Epithelial cell of esophagus (primary cell): ENCODE data around the gene EPN3.

Experiments
- DNase-seq: peaks from one replicate; pipeline ENCODE4 v3.0.0; 2010; ENCODE audit warnings: low read depth
- H3K4me3 ChIP-seq: 2 replicates; pipeline ENCODE4 v1.5.1; 2011; ENCODE audit warnings: mild to moderate bottlenecking, low read length, control low read depth
- TF ChIP-seq, protein P1 (sequence below): IDR thresholded peaks from 2 replicates; pipeline ENCODE4 v1.5.1; 2011; ENCODE audit warnings: low read depth, mild to moderate bottlenecking, low read length, control low read depth, inconsistent platforms; ENCODE audit not compliant: insufficient read depth; ENCODE audit errors: missing control alignments

The EPN3 gene

DNA sequence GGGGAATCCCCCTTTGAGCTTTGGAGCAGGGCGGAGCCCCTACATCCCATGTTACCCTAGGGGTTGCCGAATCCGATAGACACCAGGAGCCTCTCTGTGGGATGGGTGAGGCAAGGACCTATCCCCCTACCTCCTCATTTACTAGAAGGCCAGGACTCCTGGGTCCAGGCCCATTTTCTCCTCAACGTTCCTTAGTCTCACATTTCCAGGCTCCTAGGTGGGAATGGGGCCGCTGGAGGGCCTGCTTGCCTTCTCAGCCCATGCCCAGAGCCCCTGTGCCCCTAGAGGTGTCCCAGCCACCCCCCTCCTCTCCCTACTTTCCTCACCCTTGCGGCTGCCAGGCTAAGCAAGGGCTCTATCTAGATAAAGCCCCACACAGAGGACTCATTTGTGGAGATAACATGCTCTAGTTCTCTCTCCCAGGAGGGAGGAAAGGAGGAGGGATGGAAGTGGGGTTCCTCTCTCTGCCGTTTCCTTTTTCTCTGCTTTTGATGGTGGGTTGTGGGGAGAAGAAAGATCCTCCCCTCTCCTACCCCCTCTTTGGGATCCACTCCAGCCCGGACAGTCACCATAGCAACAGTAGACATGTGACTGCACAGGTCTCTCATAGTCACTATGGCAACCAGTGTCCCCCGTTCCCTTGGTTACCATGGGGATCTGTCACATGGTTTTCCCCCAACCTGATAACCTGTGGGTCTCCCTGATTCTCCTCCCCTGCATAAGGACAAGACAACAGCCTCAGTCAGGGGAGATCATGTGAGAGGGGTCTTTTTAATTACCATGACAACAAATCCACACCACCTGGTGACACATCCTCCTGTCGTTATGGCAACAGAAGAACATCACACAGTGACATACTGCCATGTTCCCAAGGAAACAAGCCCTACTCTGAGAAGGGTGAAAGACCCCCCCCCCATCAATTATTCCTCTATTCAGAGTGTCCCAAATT lies 33.1 kb downstream of the EPN3 start:
- TF ChIP-seq, protein P1, sequence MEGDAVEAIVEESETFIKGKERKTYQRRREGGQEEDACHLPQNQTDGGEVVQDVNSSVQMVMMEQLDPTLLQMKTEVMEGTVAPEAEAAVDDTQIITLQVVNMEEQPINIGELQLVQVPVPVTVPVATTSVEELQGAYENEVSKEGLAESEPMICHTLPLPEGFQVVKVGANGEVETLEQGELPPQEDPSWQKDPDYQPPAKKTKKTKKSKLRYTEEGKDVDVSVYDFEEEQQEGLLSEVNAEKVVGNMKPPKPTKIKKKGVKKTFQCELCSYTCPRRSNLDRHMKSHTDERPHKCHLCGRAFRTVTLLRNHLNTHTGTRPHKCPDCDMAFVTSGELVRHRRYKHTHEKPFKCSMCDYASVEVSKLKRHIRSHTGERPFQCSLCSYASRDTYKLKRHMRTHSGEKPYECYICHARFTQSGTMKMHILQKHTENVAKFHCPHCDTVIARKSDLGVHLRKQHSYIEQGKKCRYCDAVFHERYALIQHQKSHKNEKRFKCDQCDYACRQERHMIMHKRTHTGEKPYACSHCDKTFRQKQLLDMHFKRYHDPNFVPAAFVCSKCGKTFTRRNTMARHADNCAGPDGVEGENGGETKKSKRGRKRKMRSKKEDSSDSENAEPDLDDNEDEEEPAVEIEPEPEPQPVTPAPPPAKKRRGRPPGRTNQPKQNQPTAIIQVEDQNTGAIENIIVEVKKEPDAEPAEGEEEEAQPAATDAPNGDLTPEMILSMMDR, result no peak
- no peak for DNase-seq
- no peak overlapping the region for H3K4me3 ChIP-seq

DNA sequence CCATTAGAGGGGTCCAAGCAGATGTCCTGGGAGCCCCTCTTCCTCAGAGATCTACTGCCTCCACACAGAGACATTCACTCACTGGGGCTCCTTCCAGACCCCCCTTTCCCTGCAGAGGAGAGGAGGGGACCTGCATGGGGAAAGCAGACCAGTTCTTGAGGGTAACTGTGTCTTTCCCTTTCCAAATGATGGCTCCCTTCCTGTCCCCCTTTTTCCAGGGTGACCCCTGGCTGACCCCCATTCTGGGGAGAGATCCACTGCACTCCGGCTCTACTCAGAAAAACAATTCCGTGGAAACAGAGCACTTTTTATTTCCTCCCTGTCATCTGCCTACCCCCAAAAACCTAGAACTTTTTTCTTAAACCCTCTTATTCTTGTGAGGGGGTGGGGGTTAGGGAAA lies 34.4 kb downstream of the EPN3 start:
- TF ChIP-seq, protein P1, result no peak
- no peak overlapping the region for H3K4me3 ChIP-seq
- no peak for DNase-seq

DNA sequence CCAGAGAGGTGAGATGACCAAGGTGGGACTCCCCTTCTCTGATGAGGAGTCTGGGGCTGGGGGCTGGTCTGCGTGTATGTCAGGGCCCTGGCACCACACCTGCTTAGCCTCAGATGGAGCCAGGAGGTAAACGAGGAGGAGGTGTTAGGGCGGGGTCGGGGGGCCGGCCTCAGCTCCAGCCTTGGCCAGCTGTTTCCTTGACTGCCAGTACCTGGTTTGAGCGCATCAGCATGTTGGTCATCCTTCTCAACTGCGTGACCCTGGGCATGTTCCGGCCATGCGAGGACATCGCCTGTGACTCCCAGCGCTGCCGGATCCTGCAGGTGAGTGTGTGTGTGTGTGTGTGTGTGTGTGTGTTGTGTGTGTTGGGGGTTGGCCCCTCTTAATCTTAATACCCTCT lies 36.1 kb downstream of the EPN3 start:
- H3K4me3 ChIP-seq, result no peak overlapping the region
- TF ChIP-seq, protein P1, result no peak
- no peak for DNase-seq

DNA sequence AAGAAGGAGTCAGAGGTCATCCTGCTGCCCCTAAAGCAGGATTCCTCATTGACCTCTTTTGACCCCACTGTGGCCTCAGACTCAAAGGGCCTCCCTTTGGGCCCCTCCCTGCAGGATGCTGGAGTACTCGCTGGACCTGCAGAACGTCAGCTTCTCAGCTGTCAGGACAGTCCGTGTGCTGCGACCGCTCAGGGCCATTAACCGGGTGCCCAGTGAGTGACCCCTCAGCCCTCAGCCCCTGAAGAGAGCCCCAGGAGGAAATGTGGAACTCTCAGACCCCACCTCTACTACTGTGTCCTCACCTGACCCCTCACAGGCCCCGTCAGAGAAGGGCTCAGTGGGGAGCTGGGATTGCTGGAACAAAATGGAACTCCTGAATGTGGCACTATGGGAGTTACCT lies 37.1 kb downstream of the EPN3 start:
- no peak for DNase-seq
- TF ChIP-seq, protein P1, result no peak
- no peak overlapping the region for H3K4me3 ChIP-seq

DNA sequence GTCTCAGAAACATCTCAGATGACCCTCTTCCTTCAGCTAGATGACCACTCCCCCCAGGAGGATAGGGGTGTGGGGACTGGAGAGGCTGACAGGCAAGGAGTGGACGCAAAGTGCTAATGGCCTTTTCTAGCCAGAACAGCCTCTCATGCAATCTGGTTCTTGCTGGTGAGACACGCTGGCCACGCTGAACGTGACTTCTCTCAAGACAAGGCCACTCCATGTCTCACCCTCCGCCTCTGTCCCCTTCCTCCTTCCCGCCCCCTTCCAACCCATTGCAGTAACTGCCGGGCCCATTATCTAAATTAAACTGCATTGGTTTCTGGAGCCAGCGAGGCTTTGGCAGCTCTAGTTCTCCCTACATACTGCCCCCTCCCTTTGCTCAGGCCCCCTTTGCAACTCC lies 37.5 kb downstream of the EPN3 start:
- TF ChIP-seq, protein P1, result no peak
- DNase-seq, result no peak
- H3K4me3 ChIP-seq, result no peak overlapping the region

DNA sequence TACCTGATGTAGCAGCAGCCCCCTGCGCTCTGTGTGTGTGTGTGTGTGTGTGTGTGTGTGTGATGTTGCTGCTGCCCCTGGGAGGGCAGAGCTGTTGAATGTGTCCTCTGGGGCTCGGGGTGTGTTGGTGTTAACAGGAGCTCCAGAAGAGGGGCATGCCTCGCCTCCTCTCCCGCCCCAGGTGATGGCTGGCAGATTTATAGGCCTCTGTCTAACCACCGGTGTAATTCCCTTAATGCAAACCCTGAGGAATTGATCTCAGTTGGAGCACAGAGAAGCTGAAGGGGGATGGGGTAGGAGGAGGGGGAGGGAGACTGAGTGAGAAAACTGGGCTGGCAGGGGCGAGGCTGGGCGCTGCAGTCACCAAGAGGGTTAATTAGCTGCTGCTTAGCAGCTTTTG lies 38.0 kb downstream of the EPN3 start:
- H3K4me3 ChIP-seq, result no peak overlapping the region
- no peak for DNase-seq
- TF ChIP-seq, protein P1, result no peak

DNA sequence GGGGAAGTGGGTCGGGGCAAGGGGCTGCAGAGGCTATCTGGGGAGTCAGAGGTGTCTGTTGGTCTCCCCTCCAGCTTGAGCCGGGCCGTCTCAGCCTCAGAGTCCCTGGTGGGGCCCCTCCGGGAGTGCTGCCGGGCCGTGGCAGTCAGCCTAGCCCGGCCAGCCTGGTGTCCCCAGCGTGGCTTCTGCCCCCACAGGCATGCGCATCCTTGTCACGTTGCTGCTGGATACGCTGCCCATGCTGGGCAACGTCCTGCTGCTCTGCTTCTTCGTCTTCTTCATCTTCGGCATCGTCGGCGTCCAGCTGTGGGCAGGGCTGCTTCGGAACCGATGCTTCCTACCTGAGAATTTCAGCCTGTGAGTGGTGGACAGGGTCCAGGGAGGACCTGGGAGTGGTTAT lies 39.1 kb downstream of the EPN3 start:
- TF ChIP-seq, protein P1, result no peak
- no peak for DNase-seq
- H3K4me3 ChIP-seq, result no peak overlapping the region
